ENCODE measurements around the gene POU2F1.

Gene POU2F1

DNA sequence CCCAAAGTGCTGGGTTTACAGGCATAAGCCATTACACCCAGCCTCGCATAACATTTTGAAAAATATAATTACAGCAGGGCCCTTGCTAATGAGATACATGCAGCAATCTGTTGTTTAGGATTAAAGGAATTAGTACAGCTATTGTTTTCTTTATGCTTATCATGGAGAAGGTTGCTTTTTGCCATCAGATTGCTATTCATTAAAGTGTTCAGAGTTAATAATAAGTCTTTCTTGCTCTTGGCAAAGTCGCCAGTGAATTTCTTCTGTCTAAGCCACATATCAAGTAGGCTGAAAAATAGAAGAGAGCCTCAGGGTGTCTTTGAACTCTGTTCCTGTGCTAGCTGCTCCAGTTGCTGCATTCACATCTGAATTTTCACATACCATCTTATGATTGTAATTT lies 144.1 kb downstream of the POU2F1 start:
- Histone ChIP-seq H3K4me3 (replicated peaks; ENCODE audit: low read depth, low read length) (no peak overlapping the region), H3K27me3 (replicated peaks; ENCODE audit: control insufficient read depth, insufficient read depth, low read length) (no peaks in the 10 kb centered on the region), H3K36me3 (ENCODE audit: control insufficient read depth, insufficient read depth, low read length) (no peaks in the 10 kb centered on the region)
- TF ChIP-seq, protein P1, sequence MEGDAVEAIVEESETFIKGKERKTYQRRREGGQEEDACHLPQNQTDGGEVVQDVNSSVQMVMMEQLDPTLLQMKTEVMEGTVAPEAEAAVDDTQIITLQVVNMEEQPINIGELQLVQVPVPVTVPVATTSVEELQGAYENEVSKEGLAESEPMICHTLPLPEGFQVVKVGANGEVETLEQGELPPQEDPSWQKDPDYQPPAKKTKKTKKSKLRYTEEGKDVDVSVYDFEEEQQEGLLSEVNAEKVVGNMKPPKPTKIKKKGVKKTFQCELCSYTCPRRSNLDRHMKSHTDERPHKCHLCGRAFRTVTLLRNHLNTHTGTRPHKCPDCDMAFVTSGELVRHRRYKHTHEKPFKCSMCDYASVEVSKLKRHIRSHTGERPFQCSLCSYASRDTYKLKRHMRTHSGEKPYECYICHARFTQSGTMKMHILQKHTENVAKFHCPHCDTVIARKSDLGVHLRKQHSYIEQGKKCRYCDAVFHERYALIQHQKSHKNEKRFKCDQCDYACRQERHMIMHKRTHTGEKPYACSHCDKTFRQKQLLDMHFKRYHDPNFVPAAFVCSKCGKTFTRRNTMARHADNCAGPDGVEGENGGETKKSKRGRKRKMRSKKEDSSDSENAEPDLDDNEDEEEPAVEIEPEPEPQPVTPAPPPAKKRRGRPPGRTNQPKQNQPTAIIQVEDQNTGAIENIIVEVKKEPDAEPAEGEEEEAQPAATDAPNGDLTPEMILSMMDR (IDR thresholded peaks at IDR 0.05; ENCODE audit: insufficient read depth, low read length, poor library complexity, severe bottlenecking) = no peak
- no peak for DNase-seq (ENCODE audit: extremely low read depth, insufficient read length)

DNA sequence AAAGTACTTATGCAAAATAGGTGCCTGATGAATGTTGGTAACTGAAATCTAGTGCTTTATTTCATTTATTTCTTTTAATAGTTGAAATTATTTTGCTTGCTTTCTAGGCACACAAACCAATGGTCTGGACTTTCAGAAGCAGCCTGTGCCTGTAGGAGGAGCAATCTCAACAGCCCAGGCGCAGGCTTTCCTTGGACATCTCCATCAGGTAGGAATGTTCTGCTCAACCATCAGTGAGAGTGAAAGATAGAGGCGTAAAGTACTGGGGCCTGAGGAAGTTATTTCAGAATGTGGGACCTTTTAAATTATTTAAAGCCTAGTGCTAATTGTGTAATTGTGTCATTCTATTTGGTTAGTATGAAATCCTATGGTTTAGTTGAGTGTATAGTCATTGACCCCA lies 144.7 kb downstream of the POU2F1 start:
- Histone ChIP-seq H3K4me3 (replicated peaks; ENCODE audit: low read depth, low read length) (no peak overlapping the region), H3K27me3 (replicated peaks; ENCODE audit: control insufficient read depth, insufficient read depth, low read length) (no peaks in the 10 kb centered on the region), H3K36me3 (ENCODE audit: control insufficient read depth, insufficient read depth, low read length) (no peaks in the 10 kb centered on the region)
- TF ChIP-seq, protein P1 (IDR thresholded peaks at IDR 0.05; ENCODE audit: insufficient read depth, low read length, poor library complexity, severe bottlenecking) = no peak
- DNase-seq (ENCODE audit: extremely low read depth, insufficient read length) = no peak

DNA sequence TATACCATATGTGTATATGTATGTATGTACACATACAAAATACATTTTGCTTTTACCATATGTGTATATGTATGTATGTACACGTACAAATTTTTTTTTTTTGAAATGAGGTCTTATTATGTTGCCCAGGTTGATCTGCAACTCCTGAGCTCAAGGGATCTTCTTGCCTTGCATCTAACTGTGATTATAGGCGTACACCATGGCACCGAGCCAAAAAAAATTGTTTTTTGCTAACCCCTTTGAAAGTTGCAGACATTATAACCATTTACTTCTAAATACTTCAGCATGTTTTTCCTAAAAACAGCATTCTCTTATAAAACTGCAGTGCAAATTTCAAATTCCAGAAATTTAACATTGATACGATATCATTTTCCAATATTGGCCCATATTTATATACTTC lies 147.0 kb downstream of the POU2F1 start:
- Histone ChIP-seq H3K36me3 (ENCODE audit: control insufficient read depth, insufficient read depth, low read length) (no peaks in the 10 kb centered on the region), H3K4me3 (replicated peaks; ENCODE audit: low read depth, low read length) (no peak overlapping the region), H3K27me3 (replicated peaks; ENCODE audit: control insufficient read depth, insufficient read depth, low read length) (no peaks in the 10 kb centered on the region)
- TF ChIP-seq, protein P1 (IDR thresholded peaks at IDR 0.05; ENCODE audit: insufficient read depth, low read length, poor library complexity, severe bottlenecking) = no peak
- no peak for DNase-seq (ENCODE audit: extremely low read depth, insufficient read length)

DNA sequence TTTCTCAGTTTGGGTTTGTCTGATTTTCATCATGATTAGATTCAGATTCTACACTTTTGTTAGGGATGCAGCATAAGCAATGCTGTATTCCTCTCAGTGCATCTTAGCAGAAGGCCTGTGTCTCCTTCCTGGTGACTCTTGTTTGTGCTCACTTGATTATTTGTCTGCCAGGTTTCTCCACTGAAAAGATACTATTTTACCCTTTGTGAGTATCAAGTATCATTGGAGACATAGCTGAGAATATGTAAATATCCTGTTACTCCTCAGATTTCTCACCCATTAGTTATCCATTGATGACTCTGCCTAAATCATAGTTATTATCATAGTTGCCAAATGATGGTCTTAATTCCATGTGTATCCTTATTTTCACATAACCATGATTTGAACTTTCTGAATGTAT lies 148.5 kb downstream of the POU2F1 start:
- TF ChIP-seq, protein P1 (IDR thresholded peaks at IDR 0.05; ENCODE audit: insufficient read depth, low read length, poor library complexity, severe bottlenecking) = no peak
- DNase-seq (ENCODE audit: extremely low read depth, insufficient read length) = no peak
- Histone ChIP-seq H3K4me3 (replicated peaks; ENCODE audit: low read depth, low read length) (no peak overlapping the region), H3K27me3 (replicated peaks; ENCODE audit: control insufficient read depth, insufficient read depth, low read length) (no peaks in the 10 kb centered on the region), H3K36me3 (ENCODE audit: control insufficient read depth, insufficient read depth, low read length) (peaks cover 4% of the 10 kb centered on the region)

DNA sequence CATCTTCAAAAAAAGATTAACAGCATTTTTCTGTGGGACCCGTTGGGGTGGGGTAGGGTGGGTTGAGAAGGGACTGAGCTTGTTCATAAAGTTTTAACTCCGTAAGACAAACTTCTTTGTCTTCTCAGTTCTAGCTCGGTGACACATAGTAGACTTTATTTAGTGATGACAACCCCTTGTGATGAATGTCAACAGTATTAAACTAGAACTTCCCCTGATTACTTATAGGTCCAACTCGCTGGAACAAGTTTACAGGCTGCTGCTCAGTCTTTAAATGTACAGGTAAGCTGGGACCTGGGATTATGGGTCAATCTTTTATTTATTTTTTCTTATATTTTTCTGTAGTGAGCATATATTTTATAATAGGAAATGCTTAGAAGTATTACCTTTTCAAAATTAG lies 149.2 kb downstream of the POU2F1 start:
- peaks cover 4% of the 10 kb centered on the region for H3K36me3 ChIP-seq (ENCODE audit: control insufficient read depth, insufficient read depth, low read length)
- DNase-seq (ENCODE audit: extremely low read depth, insufficient read length) = no peak

DNA sequence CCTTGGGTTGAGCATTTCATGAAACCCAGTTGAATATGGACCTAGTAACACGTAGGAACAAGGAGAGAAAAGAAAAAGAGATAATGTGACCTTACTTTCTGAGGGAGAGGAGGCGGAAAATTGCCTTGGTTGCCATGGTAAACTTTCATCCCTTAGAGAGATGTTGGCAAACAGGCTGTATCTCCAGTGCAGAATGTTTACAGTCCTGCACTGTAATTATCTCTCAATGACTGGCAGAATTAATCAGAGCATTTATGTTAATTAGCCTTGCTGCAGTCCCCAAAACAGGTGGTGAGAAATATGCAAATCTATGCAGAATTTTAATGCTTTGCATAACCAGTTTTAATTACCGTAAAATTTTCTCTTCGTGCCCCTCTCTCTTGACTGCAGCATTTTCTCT lies 150.3 kb downstream of the POU2F1 start:
- no peak for DNase-seq (ENCODE audit: extremely low read depth, insufficient read length)
- no peaks in the 10 kb centered on the region for H3K27me3 ChIP-seq (replicated peaks; ENCODE audit: control insufficient read depth, insufficient read depth, low read length)
- TF ChIP-seq, protein P1 (IDR thresholded peaks at IDR 0.05; ENCODE audit: insufficient read depth, low read length, poor library complexity, severe bottlenecking) = no peak
- peaks cover 4% of the 10 kb centered on the region for H3K36me3 ChIP-seq (ENCODE audit: control insufficient read depth, insufficient read depth, low read length)
- H3K4me3 ChIP-seq (replicated peaks; ENCODE audit: low read depth, low read length) = no peak overlapping the region

More for the DNA sequence above, 149.2 kb downstream of the POU2F1 start:
- TF ChIP-seq, protein P1 (IDR thresholded peaks at IDR 0.05; ENCODE audit: insufficient read depth, low read length, poor library complexity, severe bottlenecking) = no peak
- Histone ChIP-seq H3K27me3 (replicated peaks; ENCODE audit: control insufficient read depth, insufficient read depth, low read length) (no peaks in the 10 kb centered on the region), H3K4me3 (replicated peaks; ENCODE audit: low read depth, low read length) (no peak overlapping the region)
